GM18505 (cell line): ENCODE data around the gene CDKAL1.
"Not testable (repeated sequence)": the region's sequence is repeated elsewhere in the genome, so short reads cannot be mapped to it uniquely, and the experiment has no call there.

Experiments used
- ATAC-seq: cut with Tn5 transposase; IDR thresholded peaks from one replicate; pipeline ENCODE4 v1.9.1; 2021; ENCODE audit not compliant: unreplicated experiment
- POLR2A ChIP-seq: IDR thresholded peaks from 4 replicates; pipeline ENCODE4 v1.6.1; 2011; ENCODE audit warnings: borderline replicate concordance; ENCODE audit not compliant: insufficient read depth, insufficient read length; ENCODE audit errors: extremely low read depth

The CDKAL1 gene

DNA sequence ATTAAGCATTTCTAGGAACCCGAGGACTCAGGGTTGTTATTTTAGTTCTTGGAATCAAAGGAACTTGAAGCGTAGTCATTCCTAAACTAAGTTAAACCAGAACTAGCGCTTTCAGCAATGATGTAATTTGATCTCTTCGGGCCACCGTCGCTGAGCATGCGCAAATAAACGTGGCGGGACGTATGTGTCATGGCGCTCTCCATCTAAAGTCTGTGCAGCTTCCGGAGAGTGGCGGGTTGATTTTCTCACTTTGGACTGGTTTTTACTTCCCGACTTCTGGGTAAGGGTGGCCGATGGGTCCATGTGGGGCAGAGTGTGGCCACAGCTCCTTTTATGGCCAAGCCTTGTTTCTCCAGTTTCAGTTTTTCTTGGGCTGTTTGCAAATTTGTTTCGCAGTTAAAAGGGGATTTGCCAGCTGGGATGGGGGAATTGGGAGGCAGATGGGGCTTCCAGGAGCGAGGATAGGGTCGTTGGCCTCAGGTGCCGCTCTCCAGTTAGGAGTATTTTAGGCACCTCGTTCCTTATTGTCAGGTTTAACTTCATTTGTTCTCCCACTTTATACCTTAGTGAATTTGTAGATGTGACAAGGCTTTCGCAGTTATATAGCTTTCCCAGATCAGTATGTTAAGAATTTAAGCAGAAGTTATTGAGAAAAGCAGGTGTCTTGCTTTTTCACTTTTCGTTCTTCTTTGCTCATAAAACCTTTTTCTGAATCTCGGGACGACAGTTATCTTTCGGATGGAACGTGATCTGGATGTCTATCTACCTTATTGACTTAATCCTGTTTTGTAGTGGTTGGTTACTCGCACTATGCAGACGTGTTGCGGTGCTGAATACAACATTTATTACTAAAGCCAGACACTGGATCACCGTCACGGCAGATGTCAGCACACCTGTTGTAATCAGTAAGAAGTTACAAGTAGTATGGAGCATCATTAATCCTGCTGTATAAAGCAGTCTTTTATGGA lies at the start of gene CDKAL1:
Gene CDKAL1, plus strand, starts transcription at position 163 of the 968 bp plus-strand sequence. CDS start 11,894 bp downstream, outside the sequence.
- peak; percentile 83 for ATAC-seq

DNA sequence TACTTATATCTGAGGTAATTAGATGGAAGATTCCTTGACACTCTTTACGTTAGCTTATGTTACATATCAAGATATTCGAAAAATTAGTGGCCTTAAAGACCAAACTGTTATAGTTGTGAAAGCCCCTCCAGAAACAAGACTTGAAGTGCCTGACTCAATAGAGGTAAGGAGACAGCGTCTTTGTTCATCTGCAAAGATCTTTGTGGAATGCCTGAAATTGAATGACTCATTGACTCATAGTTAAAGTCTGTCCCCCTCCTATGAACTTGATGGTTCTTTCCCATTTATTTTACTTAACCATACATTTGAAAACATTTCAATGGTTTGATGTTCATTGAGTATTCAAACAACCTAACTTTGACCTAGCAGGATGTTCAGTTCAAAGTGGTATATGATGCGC lies 47.6 kb upstream of the CDKAL1 start:
- TF ChIP-seq POLR2A, result no peak
- ATAC-seq, result no peak

More for the DNA sequence above, at the start of gene CDKAL1:
- TF ChIP-seq POLR2A, result peak; percentile 87

DNA sequence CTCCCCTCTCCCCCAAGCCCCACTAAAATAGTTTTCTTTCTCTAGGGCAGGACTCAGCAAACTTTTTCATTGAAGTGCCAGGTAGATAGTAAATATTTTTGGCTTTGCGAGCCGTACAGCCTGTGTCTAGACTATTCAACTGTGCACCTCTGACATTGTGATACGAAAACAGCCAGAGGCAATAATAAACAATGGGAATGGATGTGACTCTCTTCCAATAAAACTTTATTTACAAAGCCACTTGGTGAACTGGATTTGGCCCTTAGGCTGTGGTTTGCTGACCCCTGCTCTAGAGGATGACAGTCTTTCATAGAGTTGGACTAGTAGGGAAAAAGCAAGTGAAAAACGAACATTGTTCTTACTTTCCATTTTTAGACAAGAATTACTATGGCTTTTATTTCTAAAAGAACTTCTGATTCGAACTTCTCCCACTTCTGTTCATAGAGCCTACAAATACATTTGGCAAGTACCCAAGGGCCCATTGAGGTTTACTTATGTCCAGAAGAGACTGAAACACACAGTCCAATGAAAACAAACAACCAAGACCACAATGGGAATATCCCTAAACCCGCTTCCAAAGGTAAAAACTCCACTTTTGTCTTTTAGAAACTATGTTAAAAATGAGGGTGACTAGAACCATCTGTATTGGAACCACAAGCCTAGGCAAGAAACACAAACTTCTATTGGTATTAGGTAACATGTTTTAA lies 46.4 kb upstream of the CDKAL1 start:
- no peak for TF ChIP-seq POLR2A

DNA sequence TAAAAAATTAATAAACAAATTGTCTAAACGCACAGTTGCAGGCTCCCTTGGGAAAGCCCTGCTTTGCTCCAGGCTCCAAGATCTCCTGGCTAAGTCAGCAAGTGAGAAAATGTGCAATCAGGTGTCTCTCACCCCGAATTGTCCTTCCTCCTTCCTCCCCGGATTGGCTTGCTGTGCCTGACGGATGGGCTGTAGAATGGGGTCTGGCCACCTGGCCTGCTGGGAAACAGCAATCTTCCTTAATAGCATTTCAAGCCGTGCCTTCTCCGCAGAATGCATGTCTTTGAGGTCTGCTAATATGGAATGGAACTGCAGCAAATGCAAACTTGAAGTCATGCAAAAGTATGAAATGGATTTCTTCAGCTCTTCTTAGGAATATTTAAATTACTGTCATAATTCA lies 43.7 kb upstream of the CDKAL1 start:
- no peak for ATAC-seq
- TF ChIP-seq POLR2A, result no peak

More for the DNA sequence above, 46.4 kb upstream of the CDKAL1 start:
- no peak for ATAC-seq

DNA sequence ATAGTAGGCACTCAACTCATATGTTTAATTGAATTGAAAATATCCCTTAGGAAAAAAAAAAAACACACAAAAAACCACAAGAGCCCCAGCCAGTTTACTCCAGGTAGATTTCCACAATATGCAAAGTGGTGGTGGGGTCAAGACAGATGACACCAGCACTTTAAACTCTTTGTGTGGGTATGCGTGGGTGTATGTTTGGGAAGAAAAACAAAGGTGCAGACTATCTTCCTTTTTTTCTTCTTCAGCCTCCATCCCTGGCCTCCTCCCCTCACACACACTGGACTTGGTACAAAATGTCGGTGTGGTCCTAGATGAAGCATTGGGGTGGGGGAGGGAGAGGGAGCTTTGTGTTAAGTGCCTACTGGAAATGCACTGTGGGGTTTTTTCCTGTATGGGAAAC lies 42.2 kb upstream of the CDKAL1 start:
- no peak for ATAC-seq
- TF ChIP-seq POLR2A, result no peak

DNA sequence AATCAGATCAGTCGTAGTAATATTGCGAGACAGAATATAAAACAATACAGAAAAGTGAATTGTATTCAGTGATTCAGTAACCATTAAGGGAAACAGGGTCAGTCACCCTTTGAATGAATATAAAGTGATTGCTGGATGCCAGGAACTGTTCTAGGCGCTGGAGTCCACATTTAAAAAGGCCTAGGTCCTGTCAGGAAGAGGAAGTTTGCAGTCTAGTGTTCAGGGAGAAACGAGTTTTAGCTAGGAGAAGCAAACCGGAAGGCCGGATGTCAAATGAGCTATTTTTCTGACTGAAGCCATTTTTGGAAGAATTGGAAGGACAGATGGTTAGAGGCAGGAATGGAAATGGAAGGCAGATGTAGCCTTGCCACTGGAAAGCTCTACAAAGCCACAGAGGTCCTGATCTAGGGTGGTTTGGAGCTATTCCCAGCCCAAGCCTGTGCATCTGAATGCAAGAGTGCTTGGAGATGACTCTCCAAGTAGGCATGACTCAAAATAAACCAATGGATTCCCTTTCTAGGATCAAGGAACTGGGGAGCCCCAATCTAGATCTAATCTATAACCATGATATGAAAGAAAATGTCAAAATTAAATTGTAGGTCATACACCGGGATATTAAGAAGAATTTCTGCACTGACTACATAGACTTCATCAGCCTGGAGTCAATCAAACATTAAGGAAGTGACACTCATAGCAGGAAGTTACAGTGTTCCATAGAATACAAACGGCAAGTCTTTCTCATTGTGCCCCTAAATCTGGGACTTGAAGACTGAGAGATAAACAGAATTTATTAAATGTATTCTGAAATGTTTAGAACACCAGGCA lies 36.8 kb upstream of the CDKAL1 start:
- no peak for ATAC-seq
- TF ChIP-seq POLR2A, result no peak

DNA sequence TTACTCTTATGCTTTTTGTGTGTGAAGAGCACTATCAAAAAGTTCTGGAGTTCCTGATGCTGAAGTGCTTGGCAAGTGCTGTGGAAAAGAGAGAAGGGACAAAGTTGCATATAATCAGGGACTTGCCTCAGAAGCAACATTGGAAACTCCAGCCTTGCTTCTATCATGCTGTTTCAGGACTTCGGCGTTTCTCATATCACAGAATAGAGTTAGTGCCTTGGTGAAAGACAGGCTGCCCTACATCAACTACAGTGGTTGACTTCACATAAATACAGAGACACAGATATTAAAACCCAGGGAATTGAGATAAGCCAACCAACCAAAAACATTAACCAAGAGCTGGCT lies 36.2 kb upstream of the CDKAL1 start:
- ATAC-seq, result no peak
- TF ChIP-seq POLR2A, result no peak

DNA sequence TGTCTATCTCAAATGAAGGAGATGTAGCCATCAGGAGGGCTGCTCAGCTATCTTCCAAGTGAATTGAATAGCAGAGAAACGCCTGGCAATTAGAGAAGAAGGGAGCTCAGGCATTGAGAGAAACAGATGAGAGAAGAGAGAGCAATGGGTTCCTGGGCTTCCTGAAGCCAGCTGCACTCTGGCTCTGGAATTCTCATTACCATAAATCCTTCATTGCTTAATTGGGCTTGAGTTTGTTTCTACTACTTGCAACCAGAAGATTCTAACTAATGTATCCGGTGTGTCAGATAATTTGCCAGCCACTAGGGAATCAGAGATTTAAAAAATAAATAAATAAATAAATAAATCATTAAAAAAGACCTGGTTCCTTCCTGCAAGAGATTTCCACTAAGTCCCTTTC lies 25.0 kb upstream of the CDKAL1 start:
- TF ChIP-seq POLR2A, result no peak
- no peak for ATAC-seq

DNA sequence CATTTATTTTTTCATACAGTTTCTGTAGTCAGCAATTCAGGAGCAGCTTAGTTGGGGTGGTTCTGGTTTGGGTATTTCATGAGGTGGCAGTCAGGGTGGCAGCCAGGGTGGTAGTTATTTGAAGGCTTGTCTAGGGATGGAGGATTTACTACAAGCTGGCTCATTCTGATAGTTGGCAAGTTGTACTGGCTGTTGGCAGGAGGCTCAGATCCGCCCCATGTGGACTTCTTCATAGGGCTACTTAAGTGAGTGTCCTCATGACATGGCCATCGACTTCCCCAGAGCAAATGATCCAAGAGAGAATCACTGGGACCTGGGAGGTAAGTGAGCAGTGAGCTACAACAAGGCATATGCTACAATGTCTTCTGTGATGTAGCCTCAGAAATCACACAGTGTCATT lies 22.4 kb upstream of the CDKAL1 start:
- ATAC-seq, result no peak
- no peak for TF ChIP-seq POLR2A

DNA sequence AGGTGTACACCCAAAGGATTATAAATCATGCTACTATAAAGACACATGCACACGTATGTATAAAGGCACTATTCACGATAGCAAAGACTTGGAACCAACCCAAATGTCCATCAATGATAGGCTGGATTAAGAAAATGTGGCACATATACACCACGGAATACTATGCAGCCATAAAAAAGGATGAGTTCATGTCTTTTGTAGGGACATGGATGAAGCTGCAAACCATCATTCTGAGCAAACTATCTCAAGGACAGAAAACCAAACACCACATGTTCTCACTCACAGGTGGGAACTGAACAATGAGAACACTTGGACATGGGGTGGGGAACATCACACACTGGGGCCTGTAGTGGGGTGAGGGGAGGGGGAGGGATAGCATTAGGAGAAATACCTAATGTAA lies 9.0 kb upstream of the CDKAL1 start:
- not testable (repeated sequence) for ATAC-seq

DNA sequence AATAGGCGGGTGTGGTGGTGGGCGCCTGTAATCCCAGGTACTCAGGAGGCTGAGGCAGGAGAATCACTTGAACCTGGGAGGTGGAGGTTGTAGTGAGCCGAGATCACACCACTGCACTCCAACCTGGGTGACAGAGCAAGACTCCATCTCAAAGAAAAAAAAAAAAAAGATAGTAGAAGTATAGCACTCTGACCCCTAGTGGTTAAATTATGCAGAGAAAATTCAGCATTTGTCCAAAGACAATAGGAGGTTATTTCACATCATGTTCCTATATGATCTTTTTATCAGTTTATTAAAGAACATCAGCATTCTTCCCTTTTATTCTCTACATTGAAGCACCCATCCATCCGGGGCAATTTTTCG lies 5.2 kb upstream of the CDKAL1 start:
- ATAC-seq, result not testable (repeated sequence)

DNA sequence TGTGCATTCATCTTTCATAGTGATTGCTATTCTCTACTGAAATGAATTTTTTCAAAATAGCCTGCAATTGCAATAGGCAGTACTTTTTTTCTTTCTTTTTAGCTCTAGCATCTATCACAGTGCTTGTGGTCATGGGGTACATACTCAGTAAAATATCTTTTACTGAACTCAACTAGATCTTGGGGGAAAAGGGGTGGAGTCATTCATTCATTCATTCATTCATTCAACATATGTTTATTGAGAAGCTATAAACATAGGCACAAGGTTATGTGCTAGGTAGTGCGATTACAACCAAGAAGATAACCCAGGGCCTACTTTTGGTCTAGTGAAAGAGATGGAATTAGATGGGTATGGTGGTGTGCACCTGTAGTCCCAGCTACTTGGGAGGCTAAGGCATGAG lies 1.4 kb upstream of the CDKAL1 start:
- TF ChIP-seq POLR2A, result no peak
- no peak for ATAC-seq

DNA sequence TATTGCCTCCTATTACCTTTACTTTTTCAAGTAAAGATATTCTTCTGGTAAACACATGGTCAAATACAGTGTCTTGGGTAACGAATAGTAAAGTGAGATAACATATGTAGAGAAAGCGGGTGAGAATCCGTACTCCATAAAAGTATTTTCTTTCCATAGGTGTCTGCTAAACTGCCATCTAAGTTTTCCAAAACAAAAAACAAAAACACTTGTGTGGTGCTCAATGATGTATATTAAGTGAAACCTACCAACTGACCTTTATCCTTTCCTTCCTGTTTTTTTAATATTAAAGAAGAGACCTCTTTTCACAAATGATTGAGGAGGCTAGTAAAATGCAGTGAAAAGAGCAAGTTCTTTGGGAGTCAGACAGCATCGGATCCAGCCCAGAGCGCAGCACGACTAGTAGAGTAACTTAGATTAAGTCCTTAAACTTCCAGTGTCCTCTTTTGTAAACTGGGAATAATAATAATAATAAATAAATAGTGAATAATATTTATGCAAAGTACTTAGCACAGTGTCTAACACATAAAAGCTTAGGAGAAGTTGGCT lies 437 bp upstream of the CDKAL1 start:
- TF ChIP-seq POLR2A, result no peak
- peak; percentile 7 for ATAC-seq
